Left ventricle myocardium inferior (tissue), 1 donor: ENCODE results near the gene C17orf100. TPM values are rescaled to one million over a fixed set of nuclear protein-coding genes. Genes with fewer than 3 reads are reported as not detected.

ENCODE experiments used
- DNase-seq: peaks from one replicate; pipeline ENCODE4 v3.0.0-alpha.2; 2020
- H3K27ac ChIP-seq: fragments of 200-600 bp; replicated peaks from 2 replicates; pipeline ENCODE4 v1.8.0; 2021
- H3K27me3 ChIP-seq: fragments of 200-600 bp; 2 replicates; pipeline ENCODE4 v1.8.0; 2021; ENCODE audit warnings: low read depth
- H3K36me3 ChIP-seq: fragments of 200-600 bp; 2 replicates; pipeline ENCODE4 v1.8.0; 2021
- H3K4me1 ChIP-seq: fragments of 200-600 bp; 2 replicates; pipeline ENCODE4 v1.8.0; 2021
- H3K4me3 ChIP-seq: fragments of 200-600 bp; 2 replicates; pipeline ENCODE4 v1.8.0; 2021; ENCODE audit warnings: mild to moderate bottlenecking, moderate library complexity
- H3K9me3 ChIP-seq: fragments of 200-600 bp; replicated peaks from 2 replicates; pipeline ENCODE4 v1.8.0; 2021
- intact Hi-C: fragments of 100-400 bp; cut with micrococcal nuclease; formaldehyde crosslinking; loops from one replicate; pipeline ENCODE4 v1.11.0; 2022
- total RNA-seq: library from RNA; stranded (reverse); fragmentation: NEBNext Ultra II Directional; extraction: Animal tissue kit (Norgen Biotek cat#: 25700); gene quantifications from one replicate; pipeline ENCODE4 v1.2.1, GENCODE V29; 2021
- TF ChIP-seq, protein P1 (sequence below): fragments of 200-600 bp; IDR thresholded peaks from 2 replicates; pipeline ENCODE4 v1.8.0; 2021; ENCODE audit warnings: antibody characterized with exemption, mild to moderate bottlenecking, borderline replicate concordance
- donor health status: DM: no; HTN: yes; CAD: no; lungs with severe emphysema.

C17orf100 gene
- total RNA-seq, 1 donor from 2014 or later = 0.69 TPM

DNA sequence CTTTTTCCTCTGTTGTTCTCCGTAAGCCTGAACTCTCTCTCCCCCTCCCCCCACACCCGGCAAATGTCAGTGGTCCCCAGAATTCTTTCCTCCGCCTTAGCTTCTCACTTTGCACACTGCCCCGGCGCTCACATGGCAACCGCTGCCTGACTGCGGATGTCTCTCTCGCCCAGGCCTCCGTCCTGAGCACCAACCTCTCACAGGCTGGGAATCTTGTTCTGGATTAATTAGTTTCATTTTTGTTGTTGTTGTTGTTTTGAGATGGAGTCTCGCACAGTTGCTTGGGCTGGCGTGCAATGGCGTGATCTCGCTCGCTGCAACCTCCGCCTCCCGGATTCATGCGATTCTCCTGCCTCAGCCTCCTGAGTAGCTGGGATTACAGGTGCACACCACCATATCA is 16.7 kb downstream of the C17orf100 start:
- H3K27me3 ChIP-seq = peaks cover 54% of the 10 kb centered on the region
- TF ChIP-seq, protein P1, sequence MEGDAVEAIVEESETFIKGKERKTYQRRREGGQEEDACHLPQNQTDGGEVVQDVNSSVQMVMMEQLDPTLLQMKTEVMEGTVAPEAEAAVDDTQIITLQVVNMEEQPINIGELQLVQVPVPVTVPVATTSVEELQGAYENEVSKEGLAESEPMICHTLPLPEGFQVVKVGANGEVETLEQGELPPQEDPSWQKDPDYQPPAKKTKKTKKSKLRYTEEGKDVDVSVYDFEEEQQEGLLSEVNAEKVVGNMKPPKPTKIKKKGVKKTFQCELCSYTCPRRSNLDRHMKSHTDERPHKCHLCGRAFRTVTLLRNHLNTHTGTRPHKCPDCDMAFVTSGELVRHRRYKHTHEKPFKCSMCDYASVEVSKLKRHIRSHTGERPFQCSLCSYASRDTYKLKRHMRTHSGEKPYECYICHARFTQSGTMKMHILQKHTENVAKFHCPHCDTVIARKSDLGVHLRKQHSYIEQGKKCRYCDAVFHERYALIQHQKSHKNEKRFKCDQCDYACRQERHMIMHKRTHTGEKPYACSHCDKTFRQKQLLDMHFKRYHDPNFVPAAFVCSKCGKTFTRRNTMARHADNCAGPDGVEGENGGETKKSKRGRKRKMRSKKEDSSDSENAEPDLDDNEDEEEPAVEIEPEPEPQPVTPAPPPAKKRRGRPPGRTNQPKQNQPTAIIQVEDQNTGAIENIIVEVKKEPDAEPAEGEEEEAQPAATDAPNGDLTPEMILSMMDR = no peak
- H3K9me3 ChIP-seq = no peaks in the 10 kb centered on the region
- H3K36me3 ChIP-seq = no peaks in the 10 kb centered on the region
- H3K4me1 ChIP-seq = peaks cover 7% of the 10 kb centered on the region
- H3K4me3 ChIP-seq = no peak overlapping the region
- intact Hi-C loops = no loop called here
- H3K27ac ChIP-seq = no peak overlapping the region
- no peak for DNase-seq

- Histone ChIP-seq H3K27me3 (peaks cover 60% of the 10 kb centered on the region), H3K4me1 (peaks cover 7% of the 10 kb centered on the region), H3K27ac (no peak overlapping the region), H3K4me3 (no peak overlapping the region), H3K36me3 (no peaks in the 10 kb centered on the region), H3K9me3 (no peaks in the 10 kb centered on the region)
- intact Hi-C loops = no loop called here
- TF ChIP-seq, protein P1 = no peak
- no peak for DNase-seq
Observed at GRCh38 chr17:6668727-6669425, 17.3 kb downstream of the C17orf100 start.

DNA sequence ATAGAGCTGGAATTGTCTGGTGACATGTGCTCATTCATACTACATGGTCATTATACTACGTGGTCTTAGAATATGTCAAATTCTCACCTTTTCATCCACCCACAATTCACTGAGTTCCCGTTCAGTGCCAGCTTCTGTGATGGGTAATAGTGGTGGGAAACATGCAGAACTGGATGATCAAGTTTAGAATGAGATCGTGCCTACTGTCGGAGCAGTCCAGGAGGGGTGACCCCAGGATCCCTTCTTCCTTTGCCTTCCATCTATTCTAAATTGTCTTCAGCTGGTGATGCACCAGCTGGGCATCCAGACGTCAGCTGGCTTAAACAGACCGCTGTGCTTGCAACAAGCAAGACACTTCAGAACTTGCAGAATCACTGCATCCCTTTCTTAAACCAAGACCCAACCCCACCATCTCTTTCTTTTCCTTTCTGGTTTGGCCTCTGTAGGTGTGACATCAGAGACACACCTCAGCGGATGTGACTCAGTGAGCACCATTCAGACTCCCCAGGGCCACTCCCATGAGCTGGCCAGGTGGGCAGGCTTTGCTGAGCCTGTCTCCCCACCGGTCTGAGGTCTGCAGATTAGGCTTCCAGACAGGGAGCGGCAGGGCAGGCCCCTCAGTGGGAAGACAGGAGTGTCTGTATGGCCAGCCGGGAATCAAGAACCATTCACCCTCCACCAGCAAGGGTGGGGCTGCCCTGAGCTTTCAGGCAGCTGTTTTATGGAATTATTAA is 18.1 kb downstream of the C17orf100 start:
- DNase-seq = no peak

GRCh38 chr17:6670571-6670970 is 19.0 kb downstream of the C17orf100 start:
- Histone ChIP-seq H3K27me3 (peaks cover 66% of the 10 kb centered on the region), H3K9me3 (no peaks in the 10 kb centered on the region), H3K4me1 (peaks cover 7% of the 10 kb centered on the region), H3K36me3 (no peaks in the 10 kb centered on the region), H3K4me3 (no peak overlapping the region), H3K27ac (no peak overlapping the region)
- TF ChIP-seq, protein P1 = no peak
- DNase-seq = no peak
- intact Hi-C loops = no loop called here

More for the DNA sequence above, 18.1 kb downstream of the C17orf100 start:
- intact Hi-C loops = no loop called here
- TF ChIP-seq, protein P1 = no peak
- H3K27me3 ChIP-seq = peaks cover 66% of the 10 kb centered on the region
- H3K4me3 ChIP-seq = no peak overlapping the region
- no peaks in the 10 kb centered on the region for H3K36me3 ChIP-seq
- H3K4me1 ChIP-seq = peaks cover 7% of the 10 kb centered on the region
- H3K27ac ChIP-seq = no peak overlapping the region
- no peaks in the 10 kb centered on the region for H3K9me3 ChIP-seq

GRCh38 chr17:6670999-6671398 is 19.4 kb downstream of the C17orf100 start:
- H3K4me1 ChIP-seq = peaks cover 3% of the 10 kb centered on the region
- H3K27me3 ChIP-seq = peaks cover 67% of the 10 kb centered on the region
- intact Hi-C loops = no loop called here
- no peaks in the 10 kb centered on the region for H3K36me3 ChIP-seq
- H3K9me3 ChIP-seq = no peaks in the 10 kb centered on the region
- TF ChIP-seq, protein P1 = no peak
- no peak overlapping the region for H3K4me3 ChIP-seq
- no peak for DNase-seq
- no peak overlapping the region for H3K27ac ChIP-seq
